HG03378 (cell line): Measurements from ENCODE around the gene ARL5C.

Source experiments
- ATAC-seq: cut with Tn5 transposase; IDR thresholded peaks from one replicate; pipeline ENCODE4 v1.9.1; 2021; ENCODE audit warnings: mild to moderate bottlenecking, moderate library complexity; ENCODE audit not compliant: unreplicated experiment

The ARL5C gene

GRCh38 chr17:39108461-39109375 lies 57.2 kb downstream of the ARL5C start:
- no peak for ATAC-seq

- no peak for ATAC-seq
These were observed 58.0 kb downstream of the ARL5C start for GRCh38 chr17:39107973-39108372.

GRCh38 chr17:39107155-39107554 lies 58.8 kb downstream of the ARL5C start:
- no peak for ATAC-seq
